Testis (tissue), 3 donors: ENCODE measurements around the gene ERC1. TPM values are rescaled to one million over a fixed set of nuclear protein-coding genes. Genes with fewer than 3 reads are reported as not detected.

Experiments
- DNase-seq: peaks from one replicate; pipeline ENCODE4 v3.0.0-alpha.2; 2019
- H3K27ac ChIP-seq, 2 donors: fragments of 200-600 bp; sonication (generic); one replicate each; pipeline ENCODE4 v1.5.1; 2019
- H3K27me3 ChIP-seq: fragments of 200-600 bp; sonication (generic); one replicate; pipeline ENCODE4 v1.5.1; 2019
- H3K36me3 ChIP-seq: fragments of 200-600 bp; sonication (generic); one replicate; pipeline ENCODE4 v1.5.1; 2017; ENCODE audit warnings: low read depth; ENCODE audit errors: missing control alignments
- H3K4me1 ChIP-seq: fragments of 200-600 bp; sonication (generic); one replicate; pipeline ENCODE4 v1.5.1; 2019
- H3K4me3 ChIP-seq, 2 donors: fragments of 200-600 bp; sonication (generic); one replicate each; pipeline ENCODE4 v1.5.1; 2017 to 2019
- H3K9me3 ChIP-seq: fragments of 200-600 bp; sonication (generic); one replicate; pipeline ENCODE4 v1.5.1; 2017
- CTCF ChIP-seq, 3 experiments: fragments of 450-650 bp in 2 of 3; fragments of 200-600 bp in 1 of 3; sonication (generic) in 1 of 3; IDR thresholded peaks; one replicate each; pipeline ENCODE4 v1.5.1; 2016 to 2019; ENCODE audit warnings: antibody characterized with exemption in 3 of 3, mild to moderate bottlenecking in 2 of 3, moderate library complexity in 1 of 3
- POLR2A ChIP-seq: fragments of 450-650 bp; IDR thresholded peaks from one replicate; pipeline ENCODE4 v1.6.1; 2017; ENCODE audit warnings: antibody characterized with exemption, mild to moderate bottlenecking, moderate library complexity
- WGBS, 2 donors: methylation state at CpG; one replicate each; pipeline ENCODE4 v1.1.5; 2018; 5-methylcytosine and 5-hydroxymethylcytosine counted together
- intact Hi-C: fragments of 100-400 bp; cut with DNase I; formaldehyde crosslinking; loops from one replicate; pipeline ENCODE4 v1.15.1; 2023; ENCODE audit warnings: low total_unique reads
- polyA plus RNA-seq: library from polyadenylated mRNA; stranded (reverse); fragments of 350-450 nt; fragmentation: Illumina TruSeq; extraction: RNeasy Lipid Tissue Mini Kit (QIAGEN cat#74804); gene quantifications from one replicate; pipeline ENCODE4 v1.2.3, GENCODE V29; 2014; ENCODE audit warnings: low read depth, low replicate concordance; ENCODE audit not compliant: insufficient read depth
- total RNA-seq, 2 donors: library from RNA; depleted of rRNA; stranded (reverse); fragments of >200 nt; gene quantifications; one replicate each; pipeline ENCODE4 v1.2.3, GENCODE V29; 2016

The ERC1 gene
- total and polyA plus RNA-seq, 3 donors from 2014 or later: 25.8 to 109 (median 106) TPM

DNA sequence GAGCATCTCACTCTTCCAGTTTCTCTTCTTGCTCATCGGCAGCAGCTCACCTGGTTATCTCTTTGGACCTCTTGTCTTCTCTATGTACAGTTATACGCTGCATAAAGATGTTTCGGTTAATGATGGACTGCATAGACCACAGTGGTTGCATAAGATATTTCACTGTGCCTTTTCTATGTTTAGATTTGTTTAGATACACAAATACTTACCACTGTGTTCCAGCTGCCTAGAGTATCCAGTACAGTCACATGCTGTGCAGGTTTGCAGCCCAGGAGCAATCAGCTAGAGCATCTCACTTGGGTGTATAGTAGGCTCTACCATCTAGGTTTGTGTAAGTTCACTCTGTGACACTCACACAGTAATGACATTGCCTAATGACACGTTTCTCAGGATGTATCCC is 545.8 kb downstream of the ERC1 start:
- Histone ChIP-seq H3K9me3 (no peaks in the 10 kb centered on the region), H3K4me3 (no peak overlapping the region), H3K36me3 (no peaks in the 10 kb centered on the region), H3K4me1 (no peaks in the 10 kb centered on the region), H3K27me3 (no peaks in the 10 kb centered on the region), H3K27ac (no peak overlapping the region)
- 88 to 91% methylated on average over 4 of the region's 4 CpGs for WGBS, 2 donors
- no peak for DNase-seq
- TF ChIP-seq CTCF (IDR thresholded peaks at IDR 0.05) (no peak), POLR2A (no peak)
- intact Hi-C loops: no loop called here

- WGBS, 2 donors: 78 to 80% methylated on average over 11 of the region's 11 CpGs
- Histone ChIP-seq H3K4me3 (no peak overlapping the region), H3K36me3 (no peaks in the 10 kb centered on the region), H3K27ac (no peak overlapping the region), H3K4me1 (no peaks in the 10 kb centered on the region), H3K9me3 (no peaks in the 10 kb centered on the region), H3K27me3 (no peaks in the 10 kb centered on the region)
- no peak for DNase-seq
- intact Hi-C loops: no loop called here
- no peak for TF ChIP-seq CTCF (IDR thresholded peaks at IDR 0.05)
- TF ChIP-seq POLR2A: no peak
Measured at GRCh38 chr12:1539135-1539534, 548.1 kb downstream of the ERC1 start.

GRCh38 chr12:1540690-1541089 is 549.7 kb downstream of the ERC1 start:
- Histone ChIP-seq H3K4me1 (no peaks in the 10 kb centered on the region), H3K27ac (no peak overlapping the region), H3K4me3 (no peak overlapping the region), H3K36me3 (no peaks in the 10 kb centered on the region), H3K9me3 (no peaks in the 10 kb centered on the region), H3K27me3 (no peaks in the 10 kb centered on the region)
- no peak for TF ChIP-seq POLR2A
- no peak for TF ChIP-seq CTCF (IDR thresholded peaks at IDR 0.05)
- intact Hi-C loops: no loop called here
- WGBS, 2 donors: 93 to 95% methylated on average over 6 of the region's 6 CpGs
- no peak for DNase-seq

GRCh38 chr12:1542599-1542998 is 551.6 kb downstream of the ERC1 start:
- H3K27me3 ChIP-seq: no peaks in the 10 kb centered on the region
- no peaks in the 10 kb centered on the region for H3K36me3 ChIP-seq
- 94 to 96% methylated on average over 7 of the region's 7 CpGs for WGBS, 2 donors
- TF ChIP-seq POLR2A (no peak), CTCF (IDR thresholded peaks at IDR 0.05) (no peak)
- no peak overlapping the region for H3K4me3 ChIP-seq
- intact Hi-C loops: no loop called here
- no peak overlapping the region for H3K27ac ChIP-seq
- no peaks in the 10 kb centered on the region for H3K4me1 ChIP-seq
- DNase-seq: no peak
- H3K9me3 ChIP-seq: no peaks in the 10 kb centered on the region

DNA sequence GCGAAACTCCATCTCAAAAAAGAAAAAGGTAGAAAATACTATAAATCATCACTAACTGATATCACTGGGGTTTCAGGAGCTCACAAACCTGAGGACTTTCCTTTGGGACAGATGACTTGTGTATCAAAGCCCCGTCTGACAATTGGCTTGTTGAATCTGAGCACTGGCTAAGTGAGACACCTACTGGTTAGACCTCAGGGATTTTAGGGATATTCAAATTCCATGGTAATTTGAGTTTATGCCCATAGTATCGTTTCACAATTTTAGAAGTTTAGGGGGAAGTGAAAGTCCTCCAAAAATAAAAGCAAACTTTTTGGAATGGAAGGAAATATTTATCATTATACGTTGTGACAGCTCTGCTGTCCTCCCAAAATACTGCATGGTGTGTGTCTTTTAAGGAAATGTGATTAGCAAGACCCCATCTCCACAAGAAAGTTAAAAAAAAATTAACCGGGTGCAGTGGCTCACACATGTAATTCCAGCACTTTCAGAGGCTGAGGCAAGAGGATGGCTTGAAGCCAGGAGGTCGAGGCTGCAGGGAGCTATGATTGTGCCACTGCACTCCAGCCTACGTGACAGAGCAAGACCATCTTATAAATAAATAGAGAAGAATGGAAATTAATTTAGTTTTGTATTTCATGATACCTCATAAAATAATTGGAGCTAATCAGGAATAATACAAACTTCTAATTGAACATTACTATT is 554.1 kb downstream of the ERC1 start:
- H3K4me1 ChIP-seq: no peaks in the 10 kb centered on the region
- H3K4me3 ChIP-seq: no peak overlapping the region
- no peak for TF ChIP-seq POLR2A
- peak in 1 of 3 experiments; percentile 10 for TF ChIP-seq CTCF (IDR thresholded peaks at IDR 0.05)
- no peaks in the 10 kb centered on the region for H3K36me3 ChIP-seq
- no peak overlapping the region for H3K27ac ChIP-seq
- 60 to 61% methylated on average over 7 of the region's 7 CpGs for whole genome bisulfite sequencing, 2 donors
- intact Hi-C loops: no loop called here
- no peaks in the 10 kb centered on the region for H3K27me3 ChIP-seq
- no peak for DNase-seq
- H3K9me3 ChIP-seq: no peaks in the 10 kb centered on the region
